Smooth muscle cell (in vitro differentiated cells): Measurements from ENCODE around the gene TMEM150B. TPM values are rescaled to one million over a fixed set of nuclear protein-coding genes. Genes with fewer than 3 reads are reported as not detected.
A peak's percentile ranks its signal among the peaks of the same experiment; 100 is the strongest.

Experiments
- DNase-seq: peaks from one replicate; lab custom pipeline; 2025; ENCODE audit not compliant: unreplicated experiment; lab: John Stamatoyannopoulos, UW
- H2AFZ ChIP-seq: fragments of 200-600 bp; sonication (generic); 2 replicates; pipeline ENCODE4 v1.6.0; 2016; ENCODE audit warnings: antibody characterized with exemption, low read depth, mild to moderate bottlenecking
- H3F3A ChIP-seq: fragments of 200-600 bp; sonication (generic); 2 replicates; pipeline ENCODE4 v1.6.0; 2017; ENCODE audit warnings: antibody characterized with exemption, low read depth
- H3K27ac ChIP-seq: fragments of 200-600 bp; sonication (generic); 2 replicates; pipeline ENCODE4 v1.5.1; 2016; ENCODE audit warnings: low read depth, mild to moderate bottlenecking
- H3K27me3 ChIP-seq: fragments of 200-600 bp; sonication (generic); 2 replicates; pipeline ENCODE4 v1.6.1; 2016; ENCODE audit warnings: low read depth, mild to moderate bottlenecking
- H3K36me3 ChIP-seq: fragments of 200-600 bp; sonication (generic); 2 replicates; pipeline ENCODE4 v1.5.1; 2016; ENCODE audit warnings: low read depth
- H3K4me1 ChIP-seq: fragments of 200-600 bp; sonication (generic); 2 replicates; pipeline ENCODE4 v1.5.1; 2016; ENCODE audit warnings: low read depth
- H3K4me2 ChIP-seq: fragments of 200-600 bp; sonication (generic); 2 replicates; pipeline ENCODE4 v1.6.0; 2016; ENCODE audit warnings: mild to moderate bottlenecking
- H3K4me3 ChIP-seq: fragments of 200-600 bp; sonication (generic); 2 replicates; pipeline ENCODE4 v1.5.1; 2016; ENCODE audit warnings: mild to moderate bottlenecking
- H3K79me2 ChIP-seq: fragments of 200-600 bp; sonication (generic); 2 replicates; pipeline ENCODE4 v1.6.0; 2016; ENCODE audit warnings: low read depth, mild to moderate bottlenecking
- H3K9ac ChIP-seq: fragments of 200-600 bp; sonication (generic); 2 replicates; pipeline ENCODE4 v1.6.0; 2016; ENCODE audit warnings: low read depth
- H3K9me3 ChIP-seq: fragments of 200-600 bp; sonication (generic); replicated peaks from 2 replicates; pipeline ENCODE4 v1.5.1; 2016; ENCODE audit warnings: low read depth
- H4K20me1 ChIP-seq: fragments of 200-600 bp; sonication (generic); 2 replicates; pipeline ENCODE4 v1.6.0; 2016; ENCODE audit warnings: low read depth
- CTCF ChIP-seq: fragments of 200-600 bp; sonication (generic); IDR thresholded peaks from 2 replicates; pipeline ENCODE4 v1.5.1; 2017; ENCODE audit warnings: borderline replicate concordance, mild to moderate bottlenecking, antibody characterized with exemption; ENCODE audit not compliant: insufficient read depth, poor library complexity, severe bottlenecking
- WGBS: methylation state at CpG from one replicate; pipeline ENCODE4 v1.1.7; 2016; ENCODE audit warnings: low lambda C conversion rate; 5-methylcytosine and 5-hydroxymethylcytosine counted together
- polyA plus RNA-seq: library from polyadenylated mRNA; unstranded; fragments of >200 nt; fragmentation: Nextera tagmentation; extraction: Ambion mirVana; gene quantifications from 2 replicates; pipeline ENCODE4 v1.2.1, GENCODE V29; 2016
- total RNA-seq: library from RNA; depleted of rRNA; stranded (reverse); fragments of >200 nt; gene quantifications from 2 replicates; pipeline ENCODE4 v1.2.3, GENCODE V29; 2014

The TMEM150B gene
- total and polyA plus RNA-seq, 2 experiments from 2014 or later, result not detected

DNA sequence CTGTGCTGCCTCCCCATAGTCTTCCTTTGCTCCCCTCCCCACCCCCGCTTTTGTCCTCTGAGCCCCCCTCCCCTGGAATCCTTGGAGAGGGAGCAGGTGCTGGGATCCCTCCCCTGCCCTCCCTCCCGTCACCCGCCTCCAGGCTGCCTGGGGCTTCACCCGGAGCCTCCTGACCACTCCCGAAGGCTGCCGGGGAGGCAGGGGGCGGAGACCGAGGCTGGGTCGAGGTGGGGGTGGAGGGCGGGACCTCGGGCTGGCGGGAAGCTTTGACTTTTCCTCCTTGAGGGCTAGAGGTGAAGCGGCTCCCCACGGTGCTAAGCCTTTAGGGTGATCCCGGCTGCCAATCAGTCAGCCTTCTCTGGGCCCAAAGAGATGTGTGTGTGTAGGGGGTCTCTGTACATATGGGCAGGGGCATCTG lies 16.0 kb upstream of the TMEM150B start:
- H3K9me3 ChIP-seq, result no peaks in the 10 kb centered on the region
- H3K36me3 ChIP-seq, result no peaks in the 10 kb centered on the region
- H3F3A ChIP-seq, result no peaks in the 10 kb centered on the region
- no peak for DNase-seq
- no peak overlapping the region for H2AFZ ChIP-seq
- peaks cover 15% of the 10 kb centered on the region for H3K79me2 ChIP-seq
- WGBS, result 11% methylated on average over 3 of the region's 15 CpGs
- H3K4me2 ChIP-seq, result peak overlapping the region; percentile 99
- TF ChIP-seq CTCF, result no peak
- peaks cover 12% of the 10 kb centered on the region for H4K20me1 ChIP-seq
- H3K27me3 ChIP-seq, result no peaks in the 10 kb centered on the region
- H3K4me3 ChIP-seq, result peak overlapping the region; percentile 69
- peaks cover 8% of the 10 kb centered on the region for H3K4me1 ChIP-seq
- H3K9ac ChIP-seq, result peak overlapping the region; percentile 87
- H3K27ac ChIP-seq, result peak overlapping the region; percentile 77

- peaks cover 15% of the 10 kb centered on the region for H3K79me2 ChIP-seq
- H3K4me2 ChIP-seq, result peak overlapping the region; percentile 99
- TF ChIP-seq CTCF, result no peak
- H3K4me3 ChIP-seq, result peak overlapping the region; percentile 69
- H3K9me3 ChIP-seq, result no peaks in the 10 kb centered on the region
- no peaks in the 10 kb centered on the region for H3K27me3 ChIP-seq
- H2AFZ ChIP-seq, result no peak overlapping the region
- no peak for DNase-seq
- peak overlapping the region; percentile 77 for H3K27ac ChIP-seq
- 1% methylated on average over 13 of the region's 24 CpGs for WGBS
- no peaks in the 10 kb centered on the region for H3F3A ChIP-seq
- peaks cover 8% of the 10 kb centered on the region for H3K4me1 ChIP-seq
- no peaks in the 10 kb centered on the region for H3K36me3 ChIP-seq
- H4K20me1 ChIP-seq, result peaks cover 12% of the 10 kb centered on the region
- peak overlapping the region; percentile 87 for H3K9ac ChIP-seq
Measured at GRCh38 chr19:55340784-55341147, 15.6 kb upstream of the TMEM150B start.

- Histone ChIP-seq H3K4me3 (peak overlapping the region; percentile 69), H3F3A (no peaks in the 10 kb centered on the region), H4K20me1 (peaks cover 12% of the 10 kb centered on the region), H3K4me1 (peaks cover 8% of the 10 kb centered on the region), H3K79me2 (peaks cover 15% of the 10 kb centered on the region), H3K9me3 (no peaks in the 10 kb centered on the region), H3K9ac (peak overlapping the region; percentile 87), H3K27ac (peak overlapping the region; percentile 77), H2AFZ (no peak overlapping the region), H3K36me3 (no peaks in the 10 kb centered on the region), H3K27me3 (no peaks in the 10 kb centered on the region), H3K4me2 (peak overlapping the region; percentile 99)
- no peak for DNase-seq
- 13% methylated on average over 8 of the region's 44 CpGs for WGBS
- TF ChIP-seq CTCF, result no peak
Measured at GRCh38 chr19:55339889-55340783, 15.0 kb upstream of the TMEM150B start.
